Activated naive CD8-positive, alpha-beta T cell treated with anti-CD3 and anti-CD28 coated beads, Interleukin-2, amount 50 U/mL, for 24 hours (primary cell): ENCODE results near the gene LSM3.

Experiments used
- ATAC-seq: fragments of 150-1000 bp; cut with Tn5 transposase; one replicate; pipeline ENCODE4 v1.10.0; 2021
- DNase-seq: peaks from one replicate; pipeline ENCODE4 v3.0.0; 2021
- H3K27ac Mint-ChIP-seq: one replicate; pipeline ENCODE4 v1.8.0; 2021; ENCODE audit warnings: mild to moderate bottlenecking, mixed read lengths
- H3K27me3 Mint-ChIP-seq: one replicate; pipeline ENCODE4 v1.8.0; 2021; ENCODE audit warnings: mixed read lengths
- H3K36me3 Mint-ChIP-seq: one replicate; pipeline ENCODE4 v1.8.0; 2021; ENCODE audit warnings: low read depth, mixed read lengths
- H3K4me1 Mint-ChIP-seq: one replicate; pipeline ENCODE4 v1.8.0; 2021; ENCODE audit warnings: mixed read lengths
- H3K4me3 Mint-ChIP-seq: one replicate; pipeline ENCODE4 v1.8.0; 2021; ENCODE audit warnings: mild to moderate bottlenecking, moderate library complexity, mixed read lengths
- H3K9me3 Mint-ChIP-seq: one replicate; pipeline ENCODE4 v1.8.0; 2021; ENCODE audit warnings: mixed read lengths

Gene LSM3

GRCh38 chr3:14236902-14237301 is 58.3 kb downstream of the LSM3 start:
- H3K27me3 Mint-ChIP-seq: peaks cover 13% of the 10 kb centered on the region
- H3K27ac Mint-ChIP-seq: no peak overlapping the region
- H3K4me3 Mint-ChIP-seq: no peak overlapping the region
- no peak for ATAC-seq
- H3K9me3 Mint-ChIP-seq: peaks cover 9% of the 10 kb centered on the region
- peaks cover 2% of the 10 kb centered on the region for H3K36me3 Mint-ChIP-seq
- peaks cover 7% of the 10 kb centered on the region for H3K4me1 Mint-ChIP-seq
- no peak for DNase-seq

GRCh38 chr3:14237457-14237856 is 58.8 kb downstream of the LSM3 start:
- Mint-ChIP-seq H3K27ac (no peak overlapping the region), H3K9me3 (peaks cover 9% of the 10 kb centered on the region), H3K27me3 (peaks cover 10% of the 10 kb centered on the region), H3K4me3 (no peak overlapping the region), H3K4me1 (peaks cover 7% of the 10 kb centered on the region), H3K36me3 (peaks cover 2% of the 10 kb centered on the region)
- ATAC-seq (no peak), DNase-seq (no peak)

- Mint-ChIP-seq H3K27ac (no peak overlapping the region), H3K27me3 (peaks cover 5% of the 10 kb centered on the region), H3K9me3 (peaks cover 9% of the 10 kb centered on the region), H3K4me3 (no peak overlapping the region), H3K36me3 (no peaks in the 10 kb centered on the region), H3K4me1 (peaks cover 5% of the 10 kb centered on the region)
- ATAC-seq (no peak), DNase-seq (no peak)
These were observed 59.7 kb downstream of the LSM3 start for GRCh38 chr3:14238356-14238755.

DNA sequence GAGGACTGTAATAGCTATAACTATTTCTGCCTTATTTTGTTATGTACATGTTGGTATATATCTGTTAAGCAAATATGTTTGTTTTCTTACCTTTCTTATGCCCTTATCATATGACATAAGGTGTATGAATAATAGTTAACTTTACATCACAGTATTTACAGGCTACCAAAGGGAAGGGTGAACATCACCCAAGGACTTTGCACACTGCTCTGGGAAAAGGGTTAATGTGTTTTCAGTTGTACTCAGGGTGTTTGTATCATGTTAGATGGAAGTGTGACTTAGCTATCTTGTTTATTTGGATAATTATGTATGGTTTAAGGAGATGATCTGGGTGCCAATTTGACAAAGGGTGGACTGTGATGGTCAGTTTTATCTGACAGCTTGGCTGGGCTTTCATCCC is 60.3 kb downstream of the LSM3 start:
- no peak overlapping the region for H3K4me3 Mint-ChIP-seq
- H3K4me1 Mint-ChIP-seq: peaks cover 5% of the 10 kb centered on the region
- DNase-seq (no peak), ATAC-seq (no peak)
- H3K27me3 Mint-ChIP-seq: no peaks in the 10 kb centered on the region
- peaks cover 4% of the 10 kb centered on the region for H3K9me3 Mint-ChIP-seq
- H3K36me3 Mint-ChIP-seq: no peaks in the 10 kb centered on the region
- no peak overlapping the region for H3K27ac Mint-ChIP-seq

DNA sequence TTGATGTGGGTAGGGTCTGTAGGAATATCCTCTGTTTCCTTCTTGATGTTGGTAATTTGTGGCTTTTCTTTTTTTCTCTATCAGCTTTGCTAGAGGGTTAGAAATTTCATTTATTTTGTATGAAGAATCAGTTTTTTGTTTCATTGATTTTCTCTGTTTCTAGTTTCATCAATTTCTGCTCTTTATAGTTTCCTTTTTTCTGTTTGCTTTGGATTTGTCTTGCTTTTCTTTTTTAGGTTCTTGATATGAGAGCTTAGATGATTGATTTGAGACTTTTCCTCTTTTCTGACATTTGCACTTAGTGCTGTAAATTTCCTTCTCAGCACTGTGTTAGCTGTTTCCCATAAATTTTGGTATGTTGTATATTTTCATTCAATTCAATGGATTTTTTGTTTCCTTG is 61.3 kb downstream of the LSM3 start:
- DNase-seq (no peak), ATAC-seq (no peak)
- H3K9me3 Mint-ChIP-seq: no peaks in the 10 kb centered on the region
- H3K4me3 Mint-ChIP-seq: no peak overlapping the region
- no peaks in the 10 kb centered on the region for H3K27me3 Mint-ChIP-seq
- H3K4me1 Mint-ChIP-seq: no peaks in the 10 kb centered on the region
- H3K36me3 Mint-ChIP-seq: no peaks in the 10 kb centered on the region
- no peak overlapping the region for H3K27ac Mint-ChIP-seq

DNA sequence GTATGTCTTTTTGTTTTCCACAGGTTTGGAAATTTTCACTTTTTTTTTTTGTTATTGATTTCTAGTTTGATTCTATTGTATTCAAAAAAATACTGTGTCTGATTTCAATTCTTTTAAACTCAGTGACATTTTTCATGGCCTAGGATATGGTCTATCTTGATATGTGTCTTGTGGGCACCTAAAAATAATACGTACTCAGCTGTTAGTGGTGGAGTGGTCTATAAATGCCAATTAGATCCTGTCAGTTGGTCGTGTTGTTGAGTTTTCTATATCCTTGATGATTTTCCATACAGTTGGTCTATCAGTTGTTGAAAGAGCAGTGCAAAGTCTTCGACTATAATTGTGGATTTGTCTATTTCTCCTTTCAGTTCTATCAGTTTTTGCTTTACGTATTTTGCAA is 61.7 kb downstream of the LSM3 start:
- H3K27me3 Mint-ChIP-seq: no peaks in the 10 kb centered on the region

GRCh38 chr3:14241716-14242115 is 63.1 kb downstream of the LSM3 start:
- no peak for DNase-seq
- ATAC-seq: no peak
- H3K27ac Mint-ChIP-seq: no peak overlapping the region
- no peaks in the 10 kb centered on the region for H3K4me1 Mint-ChIP-seq
- H3K9me3 Mint-ChIP-seq: no peaks in the 10 kb centered on the region
- H3K36me3 Mint-ChIP-seq: no peaks in the 10 kb centered on the region
- H3K4me3 Mint-ChIP-seq: no peak overlapping the region
- no peaks in the 10 kb centered on the region for H3K27me3 Mint-ChIP-seq

More for the DNA sequence above, 61.7 kb downstream of the LSM3 start:
- Mint-ChIP-seq H3K27ac (no peak overlapping the region), H3K4me1 (no peaks in the 10 kb centered on the region), H3K9me3 (no peaks in the 10 kb centered on the region), H3K4me3 (no peak overlapping the region), H3K36me3 (no peaks in the 10 kb centered on the region)
- ATAC-seq: no peak
- DNase-seq: no peak

DNA sequence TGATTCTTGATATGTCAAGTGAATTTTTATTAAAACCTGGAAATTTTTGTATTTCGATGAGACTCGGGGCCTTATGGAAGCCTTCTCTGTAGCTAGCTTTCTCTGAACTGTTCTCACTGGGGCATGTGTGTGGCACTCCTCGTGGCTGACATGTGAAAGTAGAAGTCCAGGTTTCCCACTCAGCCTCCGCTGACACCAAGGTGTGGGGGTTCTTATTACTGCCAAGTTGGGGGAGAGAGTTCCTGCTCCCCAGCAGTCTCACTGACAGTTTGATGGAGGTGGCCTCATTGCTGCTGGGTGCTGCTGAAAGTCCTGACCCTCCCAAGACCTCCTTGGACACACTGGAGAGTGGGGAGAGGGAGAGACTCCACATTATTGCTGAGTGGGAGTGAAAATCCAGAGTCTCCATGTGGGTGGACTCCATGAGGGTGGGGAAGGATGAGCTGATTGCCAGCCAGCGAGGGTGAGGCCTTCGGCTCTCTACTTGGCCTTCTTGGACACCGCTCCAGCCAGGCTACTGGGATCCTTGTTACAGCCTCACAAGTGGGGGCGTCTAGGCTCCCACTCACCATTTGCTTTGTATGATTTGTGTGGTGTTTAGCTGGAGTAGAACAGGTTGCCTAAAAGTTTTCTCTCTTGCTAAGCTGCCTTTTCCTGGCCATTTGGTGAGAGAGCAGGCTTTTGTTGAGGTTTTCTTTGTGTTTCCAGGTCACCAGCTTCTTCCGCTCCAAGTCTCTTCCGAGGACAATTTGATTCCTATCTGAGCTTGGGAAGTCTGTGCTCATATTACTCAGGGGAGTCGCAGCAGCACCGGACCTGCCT is 64.1 kb downstream of the LSM3 start:
- DNase-seq (no peak), ATAC-seq (no peak)
- Mint-ChIP-seq H3K36me3 (no peaks in the 10 kb centered on the region), H3K27me3 (no peaks in the 10 kb centered on the region), H3K4me3 (no peak overlapping the region), H3K4me1 (no peaks in the 10 kb centered on the region), H3K27ac (no peak overlapping the region), H3K9me3 (no peaks in the 10 kb centered on the region)

DNA sequence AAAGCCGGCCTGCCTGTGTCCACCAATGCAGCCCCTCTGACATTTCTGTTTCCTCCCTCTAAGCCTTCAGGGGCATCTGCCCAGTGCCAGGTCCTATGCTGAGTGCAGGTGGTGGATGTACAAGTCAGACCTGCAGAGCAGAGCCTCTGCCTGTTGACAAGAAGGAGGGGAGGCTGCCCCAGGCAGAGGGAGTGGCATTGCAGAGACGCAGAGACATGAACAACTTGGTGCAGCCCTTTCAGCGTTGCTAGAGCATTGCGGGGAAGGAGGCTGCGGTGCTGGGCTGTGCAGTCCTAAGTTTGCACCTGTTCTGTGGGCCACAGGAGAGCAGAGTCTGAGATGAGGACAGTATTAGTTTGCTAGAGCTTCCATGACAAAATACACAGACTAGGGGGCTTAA is 65.2 kb downstream of the LSM3 start:
- Mint-ChIP-seq H3K36me3 (no peaks in the 10 kb centered on the region), H3K4me3 (no peak overlapping the region), H3K27ac (no peak overlapping the region), H3K4me1 (no peaks in the 10 kb centered on the region), H3K27me3 (no peaks in the 10 kb centered on the region), H3K9me3 (no peaks in the 10 kb centered on the region)
- ATAC-seq: no peak
- DNase-seq: no peak

DNA sequence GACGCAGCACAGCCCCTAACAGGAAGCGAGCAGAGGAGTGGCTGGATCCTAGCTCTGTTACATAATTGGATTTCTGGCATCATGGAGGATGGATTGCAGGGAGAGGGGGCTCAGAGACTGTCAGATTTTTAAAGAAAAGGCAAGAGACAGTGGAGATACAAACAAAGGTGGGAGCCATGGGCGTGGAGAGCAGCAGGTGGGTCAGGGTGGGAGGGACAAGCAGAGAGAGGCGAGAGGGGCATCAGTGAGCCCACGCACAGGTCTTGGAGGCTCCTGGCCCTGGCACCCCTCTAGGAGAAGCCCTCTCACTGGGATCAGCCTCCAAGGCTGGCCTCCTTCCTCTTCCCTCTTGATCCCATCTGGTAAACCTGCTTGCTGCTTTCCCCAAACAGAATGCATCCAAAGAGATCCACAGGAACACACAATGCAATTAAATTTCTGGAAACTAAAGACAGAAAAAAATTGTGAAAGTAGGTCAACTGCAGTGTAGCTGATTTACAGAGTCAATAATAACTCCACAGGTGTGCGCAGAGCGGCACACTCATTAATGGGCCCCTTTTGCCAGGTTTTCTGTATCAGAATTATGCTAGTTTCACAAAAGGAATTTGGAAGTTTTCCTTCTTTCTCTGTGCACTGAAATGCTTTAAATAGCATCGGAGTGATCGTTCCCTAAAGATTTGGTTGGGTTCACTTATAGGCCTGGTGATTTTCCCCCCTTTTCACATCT is 66.1 kb downstream of the LSM3 start:
- no peaks in the 10 kb centered on the region for H3K4me1 Mint-ChIP-seq
- H3K36me3 Mint-ChIP-seq: no peaks in the 10 kb centered on the region
- no peaks in the 10 kb centered on the region for H3K27me3 Mint-ChIP-seq
- no peak overlapping the region for H3K27ac Mint-ChIP-seq
- ATAC-seq (no peak), DNase-seq (no peak)
- H3K4me3 Mint-ChIP-seq: no peak overlapping the region
- H3K9me3 Mint-ChIP-seq: no peaks in the 10 kb centered on the region

- DNase-seq (no peak), ATAC-seq (no peak)
- Mint-ChIP-seq H3K4me3 (no peak overlapping the region), H3K4me1 (no peaks in the 10 kb centered on the region), H3K9me3 (no peaks in the 10 kb centered on the region), H3K27me3 (no peaks in the 10 kb centered on the region), H3K36me3 (no peaks in the 10 kb centered on the region), H3K27ac (no peak overlapping the region)
These were observed 66.6 kb downstream of the LSM3 start for GRCh38 chr3:14245248-14245639.

GRCh38 chr3:14245822-14246221 is 67.2 kb downstream of the LSM3 start:
- DNase-seq: no peak
- Mint-ChIP-seq H3K27me3 (no peaks in the 10 kb centered on the region), H3K27ac (no peak overlapping the region)

DNA sequence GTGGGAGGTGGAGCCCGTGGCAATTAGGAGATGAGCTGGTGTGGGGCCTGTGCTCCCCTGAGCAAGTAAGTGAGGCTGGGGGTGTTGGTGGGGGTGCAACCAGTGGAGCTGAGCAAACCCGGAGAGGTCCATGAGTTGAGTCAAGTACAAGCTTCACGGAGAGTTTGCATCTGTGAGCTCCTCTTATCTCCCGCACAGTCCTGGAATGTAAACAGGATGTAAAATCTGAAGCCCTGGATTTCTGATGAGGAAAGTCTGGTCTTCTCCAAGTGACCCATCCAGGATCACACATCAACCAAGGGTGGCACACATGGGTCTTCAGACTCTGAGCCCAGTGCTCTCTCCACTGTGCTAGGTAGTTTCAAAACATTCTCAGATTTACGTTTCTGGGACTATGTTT is 67.8 kb downstream of the LSM3 start:
- Mint-ChIP-seq H3K9me3 (no peaks in the 10 kb centered on the region), H3K27me3 (no peaks in the 10 kb centered on the region), H3K4me1 (no peaks in the 10 kb centered on the region), H3K27ac (no peak overlapping the region), H3K4me3 (no peak overlapping the region), H3K36me3 (no peaks in the 10 kb centered on the region)
- ATAC-seq (no peak), DNase-seq (no peak)

More at GRCh38 chr3:14245822-14246221, 67.2 kb downstream of the LSM3 start:
- Mint-ChIP-seq H3K4me1 (no peaks in the 10 kb centered on the region), H3K36me3 (no peaks in the 10 kb centered on the region), H3K4me3 (no peak overlapping the region), H3K9me3 (no peaks in the 10 kb centered on the region)
- no peak for ATAC-seq

DNA sequence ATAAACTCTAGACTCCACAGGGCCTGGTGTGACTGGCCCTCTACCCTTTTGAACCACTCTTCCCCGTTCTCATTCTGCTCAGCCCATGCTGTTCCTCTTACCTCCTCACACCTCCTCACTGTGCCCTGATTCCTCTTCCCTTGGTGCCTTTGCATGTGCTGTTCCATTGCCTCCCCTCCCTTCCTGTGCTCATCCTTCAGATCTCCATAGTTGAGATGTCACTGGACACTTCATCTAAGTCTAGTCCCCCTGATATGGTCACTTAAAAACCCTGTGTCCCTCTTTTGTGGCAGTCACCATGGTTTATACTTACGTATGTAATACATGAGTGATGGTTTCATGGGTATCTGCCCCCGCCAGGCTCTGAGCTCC is 69.8 kb downstream of the LSM3 start:
- Mint-ChIP-seq H3K36me3 (no peaks in the 10 kb centered on the region), H3K4me1 (no peaks in the 10 kb centered on the region), H3K4me3 (no peak overlapping the region), H3K9me3 (no peaks in the 10 kb centered on the region), H3K27ac (no peak overlapping the region), H3K27me3 (no peaks in the 10 kb centered on the region)
- DNase-seq (no peak), ATAC-seq (no peak)

DNA sequence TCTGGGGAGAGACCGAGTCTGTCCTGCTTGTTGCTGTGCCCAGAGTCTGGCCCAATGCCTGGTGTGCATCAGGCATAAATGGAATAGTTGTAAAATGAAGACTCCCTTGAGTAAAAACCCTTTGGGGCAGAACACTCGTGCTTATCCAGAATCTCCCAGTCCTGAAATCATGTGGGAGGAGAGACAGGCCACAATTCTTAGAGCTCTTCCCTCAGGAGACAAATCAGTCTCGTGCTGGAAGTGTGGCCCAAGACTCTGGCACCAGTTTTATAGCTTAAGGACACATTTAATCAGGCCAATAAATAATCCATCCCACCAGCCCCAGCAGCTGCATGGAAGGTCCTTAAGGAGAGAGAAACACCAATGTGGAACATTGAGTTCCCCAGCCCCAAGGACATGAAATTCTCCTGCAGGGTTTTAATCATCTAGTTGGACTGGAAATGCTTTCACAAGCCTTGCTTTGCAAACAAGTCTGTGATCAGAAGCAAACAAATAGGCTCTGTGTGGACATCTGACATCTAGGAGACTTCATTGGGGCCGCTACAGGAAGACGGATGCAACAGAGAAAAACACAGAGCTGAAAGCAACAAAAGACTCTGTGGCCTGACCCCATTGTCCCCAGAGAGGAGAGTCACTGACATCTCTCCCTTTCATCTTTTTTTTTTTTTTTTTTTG is 70.4 kb downstream of the LSM3 start:
- no peak for ATAC-seq
- no peaks in the 10 kb centered on the region for H3K27me3 Mint-ChIP-seq

More for the DNA sequence above, 70.4 kb downstream of the LSM3 start:
- Mint-ChIP-seq H3K9me3 (no peaks in the 10 kb centered on the region), H3K4me3 (no peak overlapping the region), H3K4me1 (no peaks in the 10 kb centered on the region), H3K27ac (no peak overlapping the region), H3K36me3 (no peaks in the 10 kb centered on the region)
- no peak for DNase-seq
